ENCODE data around the gene TAS1R1.

Gene TAS1R1

GRCh38 chr1:6512245-6512907, 42.7 kb upstream of the TAS1R1 start:
- ATAC-seq (ENCODE audit: low read depth) (no peak), DNase-seq (ENCODE audit: low spot score in 2 of 2) (no peak)
- H3K27me3 Mint-ChIP-seq: peaks cover 2% of the 10 kb centered on the region
- H3K4me1 Mint-ChIP-seq: no peaks in the 10 kb centered on the region
- no peaks in the 10 kb centered on the region for H3K9me3 Mint-ChIP-seq
- H3K36me3 Mint-ChIP-seq: no peaks in the 10 kb centered on the region
- no peak overlapping the region for H3K4me3 Mint-ChIP-seq
- no peak overlapping the region for H3K27ac Mint-ChIP-seq

- Mint-ChIP-seq H3K9me3 (no peaks in the 10 kb centered on the region), H3K27me3 (peaks cover 2% of the 10 kb centered on the region), H3K27ac (no peak overlapping the region), H3K36me3 (no peaks in the 10 kb centered on the region), H3K4me1 (no peaks in the 10 kb centered on the region), H3K4me3 (no peak overlapping the region)
- ATAC-seq (ENCODE audit: low read depth) (no peak), DNase-seq (ENCODE audit: low spot score in 2 of 2) (no peak)
Observed at GRCh38 chr1:6512908-6513280, 42.2 kb upstream of the TAS1R1 start.

- H3K4me3 Mint-ChIP-seq: no peak overlapping the region
- no peaks in the 10 kb centered on the region for H3K4me1 Mint-ChIP-seq
- H3K27ac Mint-ChIP-seq: no peak overlapping the region
- H3K9me3 Mint-ChIP-seq: no peaks in the 10 kb centered on the region
- H3K36me3 Mint-ChIP-seq: no peaks in the 10 kb centered on the region
- H3K27me3 Mint-ChIP-seq: peaks cover 2% of the 10 kb centered on the region
- ATAC-seq (ENCODE audit: low read depth): no peak
- DNase-seq (ENCODE audit: low spot score in 2 of 2): no peak
Observed at GRCh38 chr1:6513320-6513801, 41.7 kb upstream of the TAS1R1 start.

- no peaks in the 10 kb centered on the region for H3K4me1 Mint-ChIP-seq
- H3K27ac Mint-ChIP-seq: no peak overlapping the region
- ATAC-seq (ENCODE audit: low read depth) (no peak), DNase-seq (ENCODE audit: low spot score in 2 of 2) (no peak)
- no peaks in the 10 kb centered on the region for H3K27me3 Mint-ChIP-seq
- H3K36me3 Mint-ChIP-seq: no peaks in the 10 kb centered on the region
- H3K9me3 Mint-ChIP-seq: no peaks in the 10 kb centered on the region
- H3K4me3 Mint-ChIP-seq: no peak overlapping the region
Observed at GRCh38 chr1:6515771-6516170, 39.3 kb upstream of the TAS1R1 start.

GRCh38 chr1:6517435-6517851, 37.7 kb upstream of the TAS1R1 start:
- H3K36me3 Mint-ChIP-seq: no peaks in the 10 kb centered on the region
- no peaks in the 10 kb centered on the region for H3K9me3 Mint-ChIP-seq
- H3K4me1 Mint-ChIP-seq: no peaks in the 10 kb centered on the region
- DNase-seq (ENCODE audit: low spot score in 2 of 2) (no peak), ATAC-seq (ENCODE audit: low read depth) (no peak)
- no peaks in the 10 kb centered on the region for H3K27me3 Mint-ChIP-seq
- no peak overlapping the region for H3K27ac Mint-ChIP-seq
- H3K4me3 Mint-ChIP-seq: no peak overlapping the region

GRCh38 chr1:6519491-6519934, 35.6 kb upstream of the TAS1R1 start:
- Mint-ChIP-seq H3K27me3 (no peaks in the 10 kb centered on the region), H3K27ac (no peak overlapping the region), H3K4me1 (no peaks in the 10 kb centered on the region), H3K9me3 (no peaks in the 10 kb centered on the region), H3K4me3 (no peak overlapping the region), H3K36me3 (peaks cover 1% of the 10 kb centered on the region)
- no peak for DNase-seq (ENCODE audit: low spot score in 2 of 2)
- ATAC-seq (ENCODE audit: low read depth): no peak

- ATAC-seq (ENCODE audit: low read depth) (no peak), DNase-seq (ENCODE audit: low spot score in 2 of 2) (no peak)
- Mint-ChIP-seq H3K4me1 (no peaks in the 10 kb centered on the region), H3K4me3 (no peak overlapping the region), H3K27ac (peak overlapping the region; percentile 74), H3K36me3 (peaks cover 1% of the 10 kb centered on the region), H3K27me3 (no peaks in the 10 kb centered on the region), H3K9me3 (no peaks in the 10 kb centered on the region)
Observed at GRCh38 chr1:6519935-6520671, 35.0 kb upstream of the TAS1R1 start.

GRCh38 chr1:6521536-6521935, 33.6 kb upstream of the TAS1R1 start:
- DNase-seq (ENCODE audit: low spot score in 2 of 2) (no peak), ATAC-seq (ENCODE audit: low read depth) (no peak)
- Mint-ChIP-seq H3K27me3 (no peaks in the 10 kb centered on the region), H3K4me1 (no peaks in the 10 kb centered on the region), H3K4me3 (no peak overlapping the region), H3K9me3 (no peaks in the 10 kb centered on the region), H3K36me3 (peaks cover 1% of the 10 kb centered on the region), H3K27ac (no peak overlapping the region)

GRCh38 chr1:6523566-6523965, 31.5 kb upstream of the TAS1R1 start:
- Mint-ChIP-seq H3K9me3 (no peaks in the 10 kb centered on the region), H3K27me3 (no peaks in the 10 kb centered on the region), H3K36me3 (peaks cover 10% of the 10 kb centered on the region), H3K27ac (peak overlapping the region; percentile 41), H3K4me3 (no peak overlapping the region), H3K4me1 (no peaks in the 10 kb centered on the region)
- DNase-seq (ENCODE audit: low spot score in 2 of 2) (no peak), ATAC-seq (ENCODE audit: low read depth) (no peak)

GRCh38 chr1:6526316-6526715, 28.8 kb upstream of the TAS1R1 start:
- Mint-ChIP-seq H3K27ac (no peak overlapping the region), H3K27me3 (no peaks in the 10 kb centered on the region), H3K4me1 (no peaks in the 10 kb centered on the region), H3K36me3 (peaks cover 12% of the 10 kb centered on the region), H3K9me3 (no peaks in the 10 kb centered on the region), H3K4me3 (no peak overlapping the region)
- ATAC-seq (ENCODE audit: low read depth): no peak
- no peak for DNase-seq (ENCODE audit: low spot score in 2 of 2)

GRCh38 chr1:6528492-6528891, 26.6 kb upstream of the TAS1R1 start:
- ATAC-seq (ENCODE audit: low read depth) (no peak), DNase-seq (ENCODE audit: low spot score in 2 of 2) (no peak)
- H3K4me3 Mint-ChIP-seq: no peak overlapping the region
- H3K27ac Mint-ChIP-seq: no peak overlapping the region
- H3K36me3 Mint-ChIP-seq: peaks cover 22% of the 10 kb centered on the region
- H3K27me3 Mint-ChIP-seq: no peaks in the 10 kb centered on the region
- H3K4me1 Mint-ChIP-seq: no peaks in the 10 kb centered on the region
- H3K9me3 Mint-ChIP-seq: no peaks in the 10 kb centered on the region

GRCh38 chr1:6530504-6531160, 24.5 kb upstream of the TAS1R1 start:
- no peaks in the 10 kb centered on the region for H3K27me3 Mint-ChIP-seq
- no peak for ATAC-seq (ENCODE audit: low read depth)

GRCh38 chr1:6531996-6532395, 23.1 kb upstream of the TAS1R1 start:
- Mint-ChIP-seq H3K9me3 (no peaks in the 10 kb centered on the region), H3K27me3 (no peaks in the 10 kb centered on the region), H3K36me3 (peaks cover 24% of the 10 kb centered on the region), H3K4me3 (no peak overlapping the region), H3K4me1 (peaks cover 2% of the 10 kb centered on the region), H3K27ac (no peak overlapping the region)
- ATAC-seq (ENCODE audit: low read depth): no peak
- DNase-seq (ENCODE audit: low spot score in 2 of 2): no peak

More at GRCh38 chr1:6530504-6531160, 24.5 kb upstream of the TAS1R1 start:
- H3K4me3 Mint-ChIP-seq: no peak overlapping the region
- no peaks in the 10 kb centered on the region for H3K9me3 Mint-ChIP-seq
- no peak for DNase-seq (ENCODE audit: low spot score in 2 of 2)
- H3K36me3 Mint-ChIP-seq: peaks cover 26% of the 10 kb centered on the region
- H3K4me1 Mint-ChIP-seq: peaks cover 2% of the 10 kb centered on the region
- no peak overlapping the region for H3K27ac Mint-ChIP-seq

- ATAC-seq (ENCODE audit: low read depth) (no peak), DNase-seq (ENCODE audit: low spot score in 2 of 2) (no peak)
- H3K4me1 Mint-ChIP-seq: peaks cover 2% of the 10 kb centered on the region
- no peak overlapping the region for H3K4me3 Mint-ChIP-seq
- H3K9me3 Mint-ChIP-seq: no peaks in the 10 kb centered on the region
- H3K27me3 Mint-ChIP-seq: no peaks in the 10 kb centered on the region
- H3K36me3 Mint-ChIP-seq: peaks cover 16% of the 10 kb centered on the region
- no peak overlapping the region for H3K27ac Mint-ChIP-seq
Observed at GRCh38 chr1:6534248-6534822, 20.8 kb upstream of the TAS1R1 start.
